Measurements from ENCODE around the gene SSNA1.

The SSNA1 gene

GRCh38 chr9:137223078-137223970 lies 34.8 kb downstream of the SSNA1 start:
- peak; percentile 99 for DNase-seq

DNA sequence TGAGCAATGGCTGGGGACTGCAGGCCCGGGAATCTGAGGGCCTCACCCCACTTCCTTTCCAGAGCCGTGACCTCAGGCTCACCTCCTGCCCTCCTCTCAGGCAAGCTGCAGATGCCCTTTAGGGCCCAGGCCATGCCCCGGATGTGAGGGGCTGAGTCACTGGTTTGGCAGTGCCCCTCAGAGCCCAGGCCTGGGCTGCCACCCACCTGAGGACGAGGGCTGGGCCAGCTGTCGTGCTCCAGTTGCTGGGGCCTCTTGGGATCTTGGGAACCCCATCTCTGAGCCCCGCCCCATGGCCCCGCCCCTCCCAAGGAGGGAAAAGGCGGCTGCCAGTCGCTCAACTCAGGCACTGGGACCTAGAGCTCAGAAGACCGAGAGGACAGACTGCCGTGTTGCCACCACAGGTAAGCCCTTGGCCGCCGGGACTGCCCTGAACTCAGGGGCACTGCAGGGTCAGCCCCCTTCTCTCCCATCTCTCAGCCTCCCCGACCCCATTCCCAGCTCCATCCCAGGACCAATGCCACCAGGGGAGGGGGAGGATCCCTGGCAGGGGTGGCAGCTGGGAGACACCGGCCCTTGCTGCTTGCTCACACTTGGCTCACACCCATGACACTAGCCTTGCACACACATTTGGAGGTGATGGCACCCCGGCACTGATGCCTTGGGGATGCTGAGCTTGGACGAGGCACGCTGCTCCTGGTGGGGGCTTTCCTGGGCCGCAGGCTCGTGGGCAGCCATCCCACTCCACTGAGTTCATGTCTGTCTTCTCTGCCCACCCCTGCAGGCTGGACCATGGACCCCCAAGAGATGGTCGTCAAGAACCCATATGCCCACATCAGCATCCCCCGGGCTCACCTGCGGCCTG lies 36.6 kb downstream of the SSNA1 start, which contains the start of gene CYSRT1:
TSS of gene CYSRT1 (plus strand) at position 345 of the 865 bp plus-strand sequence. CDS start at position 793, 448 bp downstream.
- DNase-seq = no peak

- no peak for DNase-seq
Observed at GRCh38 chr9:137225699-137226331, 37.3 kb downstream of the SSNA1 start.

DNA sequence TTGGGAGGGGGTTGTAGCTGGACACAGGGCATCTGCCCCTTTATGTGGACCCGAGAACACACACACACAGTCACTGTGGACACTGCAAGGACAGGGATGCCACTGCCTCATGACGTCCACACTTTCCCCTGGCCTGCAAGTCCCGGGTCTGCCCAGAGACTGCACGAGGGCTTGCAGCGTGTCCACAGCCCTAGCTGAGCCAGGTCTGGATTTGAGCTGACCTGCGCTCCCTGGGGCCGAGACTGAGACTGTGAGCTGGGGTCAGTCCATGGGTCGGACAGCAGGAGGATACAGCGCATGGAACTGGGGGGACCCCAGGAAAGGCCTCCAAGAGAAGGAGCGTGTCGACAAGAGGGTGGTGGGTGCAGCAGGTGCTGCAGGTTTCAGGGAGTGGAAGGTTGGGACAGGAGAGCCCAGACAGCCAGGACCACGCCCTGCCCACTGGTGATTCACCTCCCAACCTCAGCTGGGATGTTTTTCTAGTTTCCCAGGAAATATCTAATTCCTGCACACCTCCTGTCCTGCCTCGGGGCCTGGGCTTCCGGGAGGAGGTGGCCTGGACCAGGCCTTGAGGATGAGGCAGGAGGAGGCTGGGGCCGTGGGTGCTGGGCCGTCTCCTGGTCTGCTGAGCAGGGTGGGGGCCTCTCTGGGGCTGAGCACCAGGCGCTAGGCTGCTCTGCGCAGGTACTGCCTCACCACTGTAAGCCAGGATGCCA lies 38.0 kb downstream of the SSNA1 start:
- DNase-seq = no peak

DNA sequence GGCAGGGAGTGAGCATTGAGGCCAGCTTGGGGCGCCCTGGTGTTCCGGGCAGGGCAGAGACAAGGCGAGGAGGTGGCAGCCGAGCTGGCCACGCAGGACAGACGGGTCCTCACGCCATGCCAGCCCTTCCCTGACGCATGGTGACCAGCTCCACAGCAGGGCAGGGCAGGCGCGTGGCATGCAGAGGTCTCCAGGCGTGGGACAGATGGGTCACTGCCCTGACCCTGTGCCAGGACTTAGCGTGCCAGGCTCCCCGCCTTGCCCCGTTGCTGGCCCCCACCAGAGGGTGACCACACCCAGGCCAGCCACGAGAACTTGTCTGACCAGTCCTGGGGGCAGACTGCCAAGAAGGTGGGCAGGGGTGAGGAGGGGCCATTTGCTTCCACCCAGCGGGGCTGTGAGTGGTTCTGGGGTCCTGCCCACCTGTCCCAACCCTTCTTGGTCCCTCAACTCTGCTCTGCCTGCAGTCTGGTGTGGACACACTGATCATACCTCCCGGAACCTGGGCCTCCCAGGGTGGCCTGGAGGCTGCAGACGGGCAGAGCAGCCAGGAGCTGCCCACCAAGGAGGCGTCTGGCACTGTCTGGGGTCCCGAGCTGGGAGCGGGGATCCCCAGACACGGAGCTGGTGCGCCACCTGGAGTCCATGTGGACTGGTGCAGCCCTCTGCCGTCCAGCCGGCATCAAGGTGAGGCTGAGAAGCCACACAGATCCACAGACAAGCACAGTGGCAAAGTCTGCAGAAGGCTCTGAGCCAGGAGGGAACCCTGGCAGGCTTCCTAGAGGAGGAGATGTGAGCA lies 38.8 kb downstream of the SSNA1 start, which contains the start of gene RNF224:
TSS of gene RNF224 (plus strand) at position 449 of the 799 bp plus-strand sequence. CDS start 834 bp downstream, outside the sequence.
- DNase-seq = peak; percentile 86

GRCh38 chr9:137227853-137228505 lies 39.5 kb downstream of the SSNA1 start:
- DNase-seq = peak; percentile 40

DNA sequence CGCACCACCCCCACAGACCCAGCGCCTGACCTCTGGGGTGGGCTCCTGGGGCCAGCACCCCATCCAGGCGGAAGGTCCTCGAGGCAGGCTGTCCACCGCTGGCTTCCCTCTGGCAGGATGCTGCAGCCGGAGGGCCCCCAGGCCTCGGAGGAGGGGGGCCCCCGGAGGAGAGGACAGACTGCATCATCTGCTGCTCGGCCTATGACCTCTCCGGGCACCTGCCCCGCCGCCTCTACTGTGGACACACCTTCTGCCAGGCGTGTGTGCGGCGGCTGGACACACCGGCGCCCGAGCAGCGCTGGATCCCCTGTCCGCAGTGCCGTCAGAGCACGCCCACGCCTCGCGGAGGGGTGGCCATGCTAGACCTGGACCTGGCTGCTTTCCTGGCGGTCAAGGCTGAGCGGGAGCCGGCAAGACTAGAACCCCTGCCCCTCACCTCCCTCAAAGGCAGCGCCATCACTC lies 40.1 kb downstream of the SSNA1 start:
- DNase-seq = no peak

GRCh38 chr9:137228968-137229896 lies 40.8 kb downstream of the SSNA1 start:
- no peak for DNase-seq

DNA sequence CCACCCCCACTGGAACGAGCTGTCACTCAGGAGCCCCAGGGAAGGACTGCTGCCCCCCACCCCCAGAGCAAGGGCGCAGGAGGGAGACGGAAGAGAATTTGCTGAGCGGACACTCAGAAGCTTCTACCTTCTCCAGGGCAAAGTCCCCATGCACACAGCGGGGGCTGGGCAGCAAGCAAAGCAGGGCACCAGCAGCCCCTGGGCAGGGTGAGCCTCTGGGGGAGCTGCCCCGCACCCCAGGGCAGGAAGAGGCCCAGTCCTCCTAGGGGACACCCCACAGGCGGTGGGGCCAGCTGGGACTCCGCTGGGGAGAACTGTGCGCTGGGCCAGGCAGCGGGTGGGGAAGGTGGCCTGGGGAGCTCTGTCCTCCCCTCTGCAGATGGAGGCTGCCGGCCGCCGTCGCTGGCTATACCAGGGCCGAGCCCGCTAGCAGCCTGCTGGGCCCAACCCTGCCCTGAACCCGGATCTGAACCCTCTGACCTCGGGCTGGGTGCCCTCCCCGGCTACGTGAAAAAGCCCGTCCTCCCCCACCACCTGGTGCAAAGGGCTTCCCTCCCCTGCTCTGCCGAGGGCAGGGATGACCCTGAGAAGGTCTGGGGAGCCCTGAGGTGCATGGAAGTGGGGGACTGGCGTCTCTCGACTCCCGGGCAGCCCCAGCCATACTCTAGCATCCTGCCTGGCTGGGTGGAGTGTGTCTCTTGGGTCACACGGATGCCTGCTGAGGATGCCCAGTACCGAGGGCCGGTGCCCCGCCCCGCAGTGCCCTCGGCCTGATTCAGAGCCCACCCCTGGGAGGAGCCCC lies 41.6 kb downstream of the SSNA1 start:
- DNase-seq = no peak

GRCh38 chr9:137230705-137231371 lies 42.4 kb downstream of the SSNA1 start, which contains the start of gene SLC34A3:
Gene SLC34A3 (plus strand): TSS chr9:137230901. CDS start chr9:137231703, 802 bp downstream.
- no peak for DNase-seq

GRCh38 chr9:137231372-137232039 lies 43.0 kb downstream of the SSNA1 start:
- no peak for DNase-seq

DNA sequence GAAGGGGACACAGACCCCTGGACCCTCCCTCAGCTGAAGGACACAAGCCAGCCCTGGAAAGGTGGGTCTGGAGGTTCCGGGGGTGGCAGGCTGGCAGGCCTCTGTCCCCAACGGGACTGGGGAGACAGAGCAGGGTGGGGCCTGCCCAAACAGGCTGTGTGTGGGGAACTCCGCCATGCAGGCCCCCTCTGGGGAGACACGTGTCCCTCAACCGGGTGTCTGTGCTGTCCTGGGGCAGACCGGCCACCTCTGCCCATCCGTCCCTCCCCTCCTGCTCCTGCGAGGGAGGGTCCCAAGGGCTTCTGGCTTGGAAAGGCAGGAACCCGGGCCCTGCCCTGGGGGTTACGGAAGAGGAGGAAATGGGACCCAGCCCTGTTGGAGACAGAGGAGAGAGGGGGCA lies 43.6 kb downstream of the SSNA1 start:
- DNase-seq = no peak

DNA sequence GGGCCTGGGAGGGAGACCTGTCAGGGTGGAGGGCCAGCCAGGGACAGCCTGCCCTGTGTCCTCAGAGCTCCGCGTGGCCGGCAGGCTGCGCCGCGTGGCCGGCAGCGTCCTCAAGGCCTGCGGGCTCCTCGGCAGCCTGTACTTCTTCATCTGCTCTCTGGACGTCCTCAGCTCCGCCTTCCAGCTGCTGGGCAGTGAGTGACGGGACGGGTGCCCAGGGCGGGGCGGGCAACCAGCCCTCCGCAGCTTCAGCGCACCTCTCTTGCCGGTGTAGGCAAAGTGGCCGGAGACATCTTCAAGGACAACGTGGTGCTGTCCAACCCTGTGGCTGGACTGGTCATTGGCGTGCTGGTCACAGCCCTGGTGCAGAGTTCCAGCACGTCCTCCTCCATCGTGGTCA lies 44.0 kb downstream of the SSNA1 start:
- DNase-seq = no peak

DNA sequence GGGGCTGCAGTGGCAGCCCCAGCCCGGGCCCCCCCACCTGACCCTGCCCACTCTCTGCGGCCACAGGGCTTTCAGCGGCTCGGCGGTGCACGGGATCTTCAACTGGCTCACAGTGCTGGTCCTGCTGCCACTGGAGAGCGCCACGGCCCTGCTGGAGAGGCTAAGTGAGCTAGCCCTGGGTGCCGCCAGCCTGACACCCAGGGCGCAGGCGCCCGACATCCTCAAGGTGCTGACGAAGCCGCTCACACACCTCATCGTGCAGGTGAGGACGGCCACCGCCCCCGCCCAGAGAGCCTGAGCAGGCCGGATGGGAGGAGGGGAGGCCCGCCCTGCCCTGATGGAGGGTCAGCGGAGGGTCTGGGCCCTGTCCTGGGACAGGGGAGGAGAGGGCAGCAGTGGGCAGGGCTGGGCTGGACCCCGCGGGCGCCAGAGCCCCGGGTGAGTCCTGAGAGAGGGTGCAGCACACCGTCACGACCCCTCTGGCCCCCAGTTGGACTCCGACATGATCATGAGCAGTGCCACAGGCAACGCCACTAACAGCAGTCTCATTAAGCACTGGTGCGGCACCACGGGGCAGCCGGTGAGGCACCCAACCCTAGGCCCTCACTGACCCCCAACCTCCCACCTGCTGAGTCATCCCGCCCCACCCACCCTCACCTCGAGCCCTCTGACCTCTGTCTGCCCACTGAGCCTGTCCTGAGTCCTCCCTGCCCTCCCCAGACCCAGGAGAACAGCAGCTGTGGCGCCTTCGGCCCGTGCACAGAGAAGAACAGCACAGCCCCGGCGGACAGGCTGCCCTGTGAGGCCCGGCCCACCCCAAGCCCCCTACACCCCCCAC lies 44.9 kb downstream of the SSNA1 start:
- DNase-seq = no peak

- no peak for DNase-seq
Observed at GRCh38 chr9:137234055-137234697, 45.7 kb downstream of the SSNA1 start.

All from OCI-M1 (cell line).